Measurements from ENCODE around the gene GPR137B. TPM values are rescaled to one million over a fixed set of nuclear protein-coding genes. Genes with fewer than 3 reads are reported as not detected.

GPR137B gene
- total RNA-seq, 1 experiment from 2014 or later, result 6.5 TPM

DNA sequence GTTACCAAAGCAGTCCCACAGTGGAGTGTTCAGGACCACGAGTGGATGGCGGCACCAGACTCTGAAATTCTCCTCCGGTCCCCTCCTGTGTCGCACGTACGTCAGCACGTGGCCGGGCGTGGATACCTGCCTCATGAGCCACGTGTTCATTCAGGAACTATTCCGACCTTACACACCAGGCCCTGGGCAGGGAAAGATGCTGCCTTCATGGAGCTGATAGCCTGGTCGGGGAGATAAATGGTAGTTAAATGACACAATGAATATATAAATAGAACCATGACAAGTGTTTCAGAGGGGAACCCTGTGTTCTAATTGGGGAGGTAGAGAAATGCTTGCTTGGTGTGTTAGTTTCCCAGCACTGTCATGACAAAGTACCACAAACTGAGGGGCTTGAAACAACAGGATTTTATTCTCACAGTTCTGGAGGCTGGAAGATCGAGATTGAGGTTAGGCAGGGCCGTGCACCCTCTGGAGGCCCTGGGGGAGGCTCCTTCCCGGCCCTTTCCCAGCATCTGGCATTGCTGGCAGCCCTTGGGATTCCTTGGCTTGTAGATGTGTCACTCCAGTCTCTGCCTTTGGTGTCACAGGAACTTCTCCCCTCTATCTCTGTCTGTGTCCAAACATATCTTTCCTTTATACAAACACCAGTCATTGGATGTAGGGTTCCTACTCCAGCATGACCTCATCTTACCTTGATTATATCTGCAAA is 28.9 kb upstream of the GPR137B start:
- DNase-seq (ENCODE audit: extremely low read depth, low read depth), result no peak

DNA sequence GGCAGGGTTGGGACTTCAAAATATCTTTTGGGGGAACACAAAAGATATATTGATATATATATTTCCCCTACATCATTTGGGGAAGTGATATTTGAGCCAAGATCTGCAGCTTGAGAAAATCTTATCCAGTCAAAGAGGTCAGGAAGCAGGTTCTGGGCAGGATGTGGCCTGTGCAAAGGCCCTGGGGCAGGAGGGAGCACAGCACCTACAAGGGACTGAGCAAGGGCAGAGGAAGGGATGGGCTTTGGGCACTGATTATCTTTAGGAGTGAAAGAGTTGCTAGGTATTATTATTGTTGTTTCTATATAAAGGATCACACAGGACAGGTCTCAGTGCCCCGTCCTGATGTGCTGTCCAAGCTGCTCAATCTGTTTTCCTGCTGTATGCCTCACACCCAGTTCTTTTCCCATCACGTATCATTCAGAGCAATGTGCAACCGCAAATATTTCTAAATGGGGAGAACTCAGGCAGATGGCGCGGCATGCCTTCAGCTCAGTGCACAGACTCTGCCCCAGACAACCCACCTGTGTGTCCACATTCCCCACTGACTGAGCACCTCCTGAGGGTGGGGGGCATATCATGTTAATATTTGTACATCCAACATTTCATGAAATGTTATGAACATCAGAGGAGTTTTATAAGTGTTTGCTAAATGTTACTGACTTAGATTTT is 28.1 kb upstream of the GPR137B start:
- no peak for DNase-seq (ENCODE audit: extremely low read depth, low read depth)

DNA sequence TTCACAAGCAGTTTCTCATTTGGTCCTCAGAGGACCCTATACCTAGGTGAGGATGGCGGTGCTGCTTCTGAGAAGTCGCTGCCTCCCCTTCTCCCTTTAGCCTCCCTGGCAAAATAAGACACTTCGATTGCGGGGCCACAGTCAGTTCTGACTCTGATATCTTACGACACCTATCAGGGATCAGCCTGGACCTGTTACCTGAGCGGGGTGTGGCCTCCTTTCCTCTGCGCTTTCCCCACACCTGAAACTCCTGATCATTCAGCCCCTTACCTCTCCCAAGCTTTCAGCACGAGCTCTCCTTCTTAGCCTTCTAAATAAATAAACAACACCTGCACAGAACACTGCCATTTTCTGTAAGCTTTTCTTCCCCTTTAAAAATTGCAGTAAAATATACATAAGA is 24.6 kb upstream of the GPR137B start:
- no peak for DNase-seq (ENCODE audit: extremely low read depth, low read depth)

DNA sequence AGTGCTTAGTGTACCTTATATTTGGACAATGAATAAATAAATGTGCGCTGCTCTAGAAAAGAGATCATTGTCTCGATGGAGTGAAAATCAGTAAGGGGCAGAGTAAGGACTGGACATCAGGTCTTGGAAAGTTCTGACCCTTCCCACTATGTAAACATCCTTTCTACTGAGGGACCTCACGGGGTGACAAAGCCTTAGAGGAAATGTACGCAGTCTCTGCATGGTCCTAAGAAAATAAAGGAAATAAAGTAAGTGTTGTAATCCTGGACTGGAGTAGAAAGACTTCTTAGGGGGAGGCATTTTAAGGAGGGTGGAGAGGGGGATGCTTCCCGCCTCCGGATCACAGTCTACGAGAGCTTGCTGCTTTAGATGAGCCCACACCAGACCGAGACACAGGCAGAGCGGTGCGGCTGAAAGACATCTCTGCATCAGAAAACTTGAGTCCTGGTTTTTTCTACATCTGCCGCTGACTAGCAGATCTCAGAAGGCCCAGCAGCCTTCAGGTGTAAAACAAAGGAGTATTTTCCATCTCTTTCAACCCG is 22.3 kb upstream of the GPR137B start:
- DNase-seq (ENCODE audit: extremely low read depth, low read depth), result no peak

DNA sequence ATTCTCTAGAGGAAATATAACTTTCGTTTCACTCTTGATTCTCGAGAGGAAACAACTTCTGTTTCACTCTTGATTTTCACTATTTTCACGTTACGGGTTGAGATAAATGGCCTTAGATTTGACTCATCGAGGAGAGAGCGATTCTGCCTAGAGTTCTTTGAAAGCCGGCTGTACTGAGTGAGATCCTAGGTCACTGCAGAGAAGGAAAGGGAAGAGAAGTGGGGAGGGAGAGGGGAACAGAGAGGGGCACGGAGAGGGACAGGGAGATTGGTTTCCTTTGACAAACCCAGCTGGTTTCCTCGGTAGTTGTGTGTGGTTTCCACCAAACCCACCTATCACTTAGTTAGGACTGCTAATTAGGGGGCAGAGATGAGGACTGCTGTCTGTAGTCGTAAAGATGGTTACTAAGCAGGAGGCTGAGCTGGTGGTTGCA is 21.6 kb upstream of the GPR137B start:
- no peak for DNase-seq (ENCODE audit: extremely low read depth, low read depth)

DNA sequence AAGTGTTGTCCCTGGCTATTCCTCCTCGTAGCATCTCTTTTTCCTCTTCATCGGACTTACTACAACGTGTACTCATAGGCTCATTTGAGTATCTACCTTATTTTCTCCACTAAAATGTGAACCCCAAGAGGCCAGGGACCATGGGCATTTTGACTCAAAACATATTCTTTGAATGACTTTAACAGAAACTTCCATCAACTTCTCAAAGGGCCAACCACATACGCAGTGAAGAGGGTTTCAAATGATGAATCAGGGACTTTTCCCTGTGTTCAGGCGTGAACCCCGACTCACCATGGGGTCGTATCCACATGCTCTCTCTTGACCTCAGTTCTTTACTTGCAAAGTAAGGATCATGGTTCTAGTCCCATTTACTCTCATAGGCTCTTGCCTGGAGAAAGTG is 20.2 kb upstream of the GPR137B start:
- DNase-seq (ENCODE audit: extremely low read depth, low read depth), result no peak

DNA sequence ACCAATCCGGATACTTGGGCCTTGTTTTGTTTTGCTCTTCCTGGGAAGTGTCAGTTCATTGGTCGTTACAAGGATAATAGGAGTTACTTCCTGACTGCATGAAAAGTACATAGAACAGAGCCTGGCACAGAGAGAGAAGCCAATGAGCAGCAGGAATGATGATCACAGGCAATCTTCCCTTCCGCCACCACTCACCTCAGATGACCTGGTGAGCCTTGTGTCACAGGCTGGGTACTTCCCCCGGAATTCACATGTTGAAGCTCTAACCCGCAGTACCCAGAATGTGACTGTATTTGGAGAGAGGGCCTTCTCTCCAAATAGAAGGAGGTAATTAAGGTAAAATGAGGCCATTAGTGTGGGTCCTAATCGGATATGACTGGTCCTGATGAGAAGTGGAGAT is 18.8 kb upstream of the GPR137B start:
- no peak for DNase-seq (ENCODE audit: extremely low read depth, low read depth)

DNA sequence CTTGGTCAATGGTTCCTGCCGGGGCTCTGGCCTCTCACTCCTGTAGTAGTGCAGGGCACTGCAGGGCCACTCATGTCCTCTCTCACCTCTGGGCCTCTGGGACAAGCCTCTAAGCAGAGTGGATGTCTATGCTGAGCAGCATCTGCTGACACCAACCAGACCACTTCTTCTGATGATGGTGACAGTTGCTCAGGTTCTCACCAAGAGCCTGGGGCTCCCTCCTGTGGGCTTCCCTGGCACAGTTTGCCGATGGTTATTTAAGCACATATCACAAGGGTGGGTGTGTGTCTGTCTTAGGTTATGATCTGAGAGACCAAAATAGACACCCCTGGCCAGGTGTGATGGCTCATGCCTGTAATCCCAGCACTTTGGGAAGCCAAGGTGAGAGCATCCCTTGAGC is 17.4 kb upstream of the GPR137B start:
- DNase-seq (ENCODE audit: extremely low read depth, low read depth), result no peak

DNA sequence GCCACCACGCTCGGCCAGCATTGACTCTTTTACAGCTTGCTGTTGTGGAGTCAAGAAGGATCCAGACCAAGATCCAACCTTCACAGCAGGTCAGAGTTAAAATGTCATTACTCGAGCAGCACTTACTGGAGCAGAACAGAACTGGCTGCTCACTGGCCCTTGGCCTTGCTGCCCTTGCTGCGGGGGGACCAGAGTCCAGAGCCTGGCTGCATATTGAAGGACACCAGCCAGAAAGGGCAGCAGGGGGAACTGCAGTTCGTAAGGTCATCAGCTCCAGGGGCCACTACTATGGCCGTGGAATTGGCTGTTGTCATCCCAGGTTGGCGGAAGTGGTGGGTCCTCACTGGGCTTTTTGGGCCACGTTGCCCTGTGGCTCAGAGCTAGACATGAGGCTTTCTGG is 15.3 kb upstream of the GPR137B start:
- no peak for DNase-seq (ENCODE audit: extremely low read depth, low read depth)

DNA sequence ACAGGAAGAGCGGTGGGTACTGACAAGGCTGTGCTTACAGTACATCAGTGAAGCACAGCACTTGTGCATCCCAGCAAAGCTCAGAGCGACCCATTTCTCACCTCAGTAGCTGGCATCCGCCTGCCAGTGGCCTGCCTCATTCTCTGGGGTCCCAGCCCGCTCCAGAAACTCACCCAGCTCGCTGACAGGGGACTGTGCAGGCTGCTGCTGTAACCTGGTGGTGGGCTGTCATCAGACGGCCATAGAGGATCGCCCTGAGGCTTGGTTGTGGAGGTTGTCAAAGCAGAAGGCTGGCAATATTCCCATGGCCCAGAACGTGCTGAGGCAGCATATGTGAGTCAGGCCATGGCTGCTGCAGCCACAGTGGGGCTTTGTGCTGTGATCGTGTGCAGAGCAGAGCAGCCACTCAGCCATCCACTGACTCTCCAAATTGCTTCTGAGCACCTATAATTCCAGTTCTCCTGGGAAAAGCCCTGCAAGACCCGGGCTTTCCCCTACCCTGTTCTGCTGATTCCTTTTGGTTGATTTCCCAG is 13.6 kb upstream of the GPR137B start:
- no peak for DNase-seq (ENCODE audit: extremely low read depth, low read depth)

DNA sequence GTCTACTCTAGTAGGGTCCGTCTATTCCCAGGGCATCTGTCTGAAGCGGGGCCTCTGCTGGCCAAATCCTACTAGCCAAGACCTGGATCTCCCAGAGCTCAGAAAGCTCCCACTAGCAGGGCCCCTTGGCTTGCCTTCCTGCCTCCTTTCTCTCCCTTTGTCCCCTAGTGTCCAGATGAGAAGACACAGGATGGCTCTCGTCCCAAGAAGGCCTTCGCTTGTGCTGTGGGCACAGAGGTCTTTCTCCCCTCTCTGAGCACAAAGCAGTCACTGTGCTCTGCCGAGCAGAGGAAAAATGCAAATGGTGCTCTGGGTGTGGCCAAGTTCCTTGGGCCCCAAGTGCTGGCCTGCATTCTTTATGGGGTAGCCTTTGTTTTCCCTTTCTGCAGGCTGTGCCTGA is 13.0 kb upstream of the GPR137B start:
- DNase-seq (ENCODE audit: extremely low read depth, low read depth), result no peak

DNA sequence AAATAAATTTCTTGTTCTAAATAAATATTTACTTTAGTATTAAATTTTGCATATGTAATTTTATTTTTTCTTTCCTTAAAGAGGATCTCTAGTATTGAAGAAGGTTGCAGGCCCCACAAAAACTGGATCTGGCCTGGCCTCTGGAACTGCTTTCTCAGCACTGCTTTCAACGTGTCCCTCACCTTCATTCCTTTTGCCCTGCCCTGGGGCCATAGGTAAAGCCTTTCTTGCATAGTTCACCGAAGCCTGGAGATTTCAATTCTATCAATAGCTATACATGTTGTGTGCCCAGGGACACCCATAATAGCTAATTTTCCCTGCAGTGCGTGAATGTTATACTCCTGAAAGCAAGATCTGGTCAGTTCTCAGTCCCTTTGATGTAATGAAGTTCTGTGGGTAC is 12.0 kb upstream of the GPR137B start:
- no peak for DNase-seq (ENCODE audit: extremely low read depth, low read depth)

DNA sequence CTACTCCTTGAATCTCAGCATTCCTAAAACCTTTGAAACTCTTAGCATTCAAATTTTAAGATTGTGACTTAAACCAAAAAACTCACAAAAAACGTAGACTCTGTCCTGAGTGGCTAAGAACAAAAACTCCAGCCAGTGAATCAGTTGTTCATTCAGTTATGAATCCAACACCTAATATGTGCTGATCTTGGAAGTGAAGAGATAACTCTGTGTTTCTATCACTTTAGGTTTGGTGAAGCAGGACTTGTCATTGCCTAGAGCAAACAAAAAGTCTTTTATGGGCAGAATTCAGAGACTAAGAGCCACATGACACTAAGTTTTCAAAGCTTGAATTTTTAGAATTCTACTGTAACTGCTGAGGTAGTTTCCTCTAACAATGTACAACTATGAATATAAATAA is 10.4 kb upstream of the GPR137B start:
- DNase-seq (ENCODE audit: extremely low read depth, low read depth), result no peak

DNA sequence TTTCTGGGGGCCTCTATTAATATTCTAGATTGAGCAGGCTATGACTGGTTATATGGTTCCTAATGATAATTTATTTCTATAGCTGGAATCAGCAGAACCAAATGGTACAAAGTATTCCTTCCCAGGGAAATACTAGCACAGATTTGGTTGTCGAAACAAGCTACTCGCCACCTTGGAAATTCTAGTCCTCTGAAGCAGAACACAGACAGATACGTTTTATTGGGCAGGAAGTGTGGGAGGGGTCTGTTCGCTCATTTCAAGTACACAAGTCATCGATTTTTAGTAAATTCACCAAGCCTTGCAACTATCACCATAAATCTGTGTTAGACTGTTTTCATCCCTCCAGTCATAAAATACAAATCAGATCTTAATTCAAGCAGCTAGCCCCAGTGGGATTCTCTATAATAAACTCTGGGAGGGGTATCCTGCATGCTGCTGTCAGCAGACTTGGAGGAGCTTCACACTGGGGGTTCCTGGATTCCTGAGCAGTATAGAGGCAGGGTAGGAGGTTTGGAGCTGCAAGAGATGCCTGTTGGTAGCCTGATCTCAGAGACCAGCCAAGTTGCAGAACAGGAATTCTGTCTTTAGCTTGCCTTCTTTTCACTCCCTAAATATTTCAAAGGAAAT is 9.8 kb upstream of the GPR137B start:
- DNase-seq (ENCODE audit: extremely low read depth, low read depth), result no peak

DNA sequence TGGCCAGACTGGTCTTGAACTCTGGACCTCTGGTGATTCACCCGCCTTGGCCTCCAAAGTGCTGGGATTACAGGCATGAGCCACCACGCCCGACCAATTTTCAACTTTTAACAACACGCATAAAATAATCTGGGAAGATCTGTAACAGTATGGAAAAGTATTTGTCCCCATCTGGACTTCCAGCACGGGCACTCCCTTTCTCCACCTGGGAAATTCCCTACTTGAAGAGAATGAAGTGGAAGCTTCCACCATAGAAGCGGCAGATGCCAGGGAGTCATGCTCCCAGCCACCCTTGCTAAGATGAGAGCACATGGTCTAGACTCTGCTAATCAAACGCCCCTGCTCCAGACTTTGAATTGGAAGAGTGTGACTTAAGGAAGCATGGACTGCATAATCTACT is 9.0 kb upstream of the GPR137B start:
- DNase-seq (ENCODE audit: extremely low read depth, low read depth), result no peak

DNA sequence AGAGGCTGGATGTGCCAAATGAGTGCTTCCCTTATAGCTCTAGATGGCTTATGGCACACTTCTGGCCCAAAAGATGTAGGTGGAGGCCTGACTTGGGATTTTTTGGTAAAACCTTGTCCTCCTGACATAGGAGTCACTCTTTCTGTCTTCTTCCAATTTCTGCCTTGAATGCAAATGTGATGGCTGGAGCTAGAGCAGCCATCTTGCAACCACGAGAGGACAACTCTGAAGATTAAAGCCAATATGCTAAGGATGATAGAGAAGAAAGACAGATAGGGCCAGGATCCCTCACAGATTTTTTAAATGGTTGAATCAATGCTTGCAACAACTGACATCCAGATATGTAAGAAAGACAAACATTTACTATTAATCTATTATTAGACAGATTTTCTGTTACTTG is 8.5 kb upstream of the GPR137B start:
- DNase-seq (ENCODE audit: extremely low read depth, low read depth), result no peak

DNA sequence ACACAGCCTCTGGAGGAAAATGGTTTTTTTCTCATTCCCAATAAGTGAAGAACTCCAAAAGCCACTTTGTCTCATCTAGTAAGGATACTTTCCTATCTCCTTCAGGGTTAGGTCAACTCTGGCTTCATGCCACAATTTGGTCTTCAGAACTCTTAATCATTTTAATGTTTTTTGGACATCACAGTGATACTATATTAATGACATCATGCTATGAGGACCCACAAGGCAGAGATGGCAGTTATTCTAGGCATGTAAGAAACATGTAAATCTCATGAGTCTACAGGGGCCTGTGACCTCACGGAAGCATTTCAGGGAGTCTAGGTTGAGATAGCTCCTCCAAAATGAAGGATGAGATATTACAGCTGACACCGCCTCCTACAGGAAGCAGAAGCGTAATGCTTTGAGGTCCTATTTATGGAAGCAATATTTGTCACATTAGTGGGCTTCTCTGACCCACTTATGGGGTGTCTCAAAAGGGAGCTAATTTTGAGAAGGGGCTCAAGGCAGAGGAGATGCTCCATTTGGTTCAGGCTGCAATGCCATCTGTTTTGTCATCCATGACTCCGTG is 5.0 kb upstream of the GPR137B start:
- DNase-seq (ENCODE audit: extremely low read depth, low read depth), result no peak

DNA sequence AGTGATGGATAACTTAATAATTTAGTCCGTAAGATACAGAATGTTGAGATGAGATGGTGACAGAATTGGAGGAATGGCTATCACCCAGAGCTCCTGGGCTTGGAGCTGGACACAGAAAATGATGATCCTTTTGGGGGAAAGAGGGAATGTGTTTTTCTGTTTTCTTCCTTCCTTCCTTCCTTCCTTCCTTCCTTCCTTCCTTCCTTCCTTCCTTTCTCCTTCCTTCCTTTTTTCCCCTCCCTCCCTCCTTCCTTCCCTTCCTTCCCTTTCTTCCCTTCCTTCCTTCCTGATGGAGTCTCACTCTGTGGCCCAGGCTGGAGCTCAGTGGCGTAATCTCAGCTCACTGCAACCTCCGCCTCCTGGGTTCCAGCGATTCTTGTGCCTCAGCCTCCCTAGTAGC is 2.8 kb upstream of the GPR137B start:
- no peak for DNase-seq (ENCODE audit: extremely low read depth, low read depth)

DNA sequence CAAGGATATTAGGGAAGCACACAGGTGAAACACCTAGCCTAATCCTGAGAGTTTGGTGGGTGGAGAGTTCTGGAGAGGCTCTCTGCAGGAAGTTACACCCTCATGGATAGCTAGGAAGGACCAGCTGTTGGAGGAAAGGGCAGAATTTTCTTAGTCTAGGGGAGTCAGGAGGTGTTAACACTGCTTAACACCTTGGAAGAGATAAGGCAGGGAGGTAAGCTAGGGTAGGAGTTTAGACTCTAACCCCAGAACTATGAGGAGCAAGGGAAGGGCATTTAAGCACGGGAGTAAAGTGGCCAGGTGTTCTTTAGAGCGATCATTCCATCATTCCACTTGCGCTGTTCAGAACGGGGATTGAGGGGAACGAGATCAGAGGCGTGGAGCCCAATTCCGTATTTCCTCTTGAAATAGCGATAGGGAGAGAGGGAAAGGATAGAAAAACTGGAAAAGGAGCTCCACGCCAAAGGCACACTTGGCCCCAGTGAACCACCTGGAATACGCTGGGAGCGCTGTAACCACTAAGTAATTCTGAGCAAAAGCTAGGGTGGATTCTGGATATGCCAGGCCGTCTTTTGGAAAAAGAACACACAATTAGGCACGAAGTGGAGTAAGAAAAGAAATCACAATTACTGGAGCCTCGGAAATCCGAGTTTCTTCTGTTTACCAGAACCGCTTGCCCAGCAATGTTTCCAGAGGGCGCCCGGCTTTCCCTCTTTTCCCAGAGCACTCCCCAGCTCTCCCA is 1.5 kb upstream of the GPR137B start:
- DNase-seq (ENCODE audit: extremely low read depth, low read depth), result peak; percentile 15

DNA sequence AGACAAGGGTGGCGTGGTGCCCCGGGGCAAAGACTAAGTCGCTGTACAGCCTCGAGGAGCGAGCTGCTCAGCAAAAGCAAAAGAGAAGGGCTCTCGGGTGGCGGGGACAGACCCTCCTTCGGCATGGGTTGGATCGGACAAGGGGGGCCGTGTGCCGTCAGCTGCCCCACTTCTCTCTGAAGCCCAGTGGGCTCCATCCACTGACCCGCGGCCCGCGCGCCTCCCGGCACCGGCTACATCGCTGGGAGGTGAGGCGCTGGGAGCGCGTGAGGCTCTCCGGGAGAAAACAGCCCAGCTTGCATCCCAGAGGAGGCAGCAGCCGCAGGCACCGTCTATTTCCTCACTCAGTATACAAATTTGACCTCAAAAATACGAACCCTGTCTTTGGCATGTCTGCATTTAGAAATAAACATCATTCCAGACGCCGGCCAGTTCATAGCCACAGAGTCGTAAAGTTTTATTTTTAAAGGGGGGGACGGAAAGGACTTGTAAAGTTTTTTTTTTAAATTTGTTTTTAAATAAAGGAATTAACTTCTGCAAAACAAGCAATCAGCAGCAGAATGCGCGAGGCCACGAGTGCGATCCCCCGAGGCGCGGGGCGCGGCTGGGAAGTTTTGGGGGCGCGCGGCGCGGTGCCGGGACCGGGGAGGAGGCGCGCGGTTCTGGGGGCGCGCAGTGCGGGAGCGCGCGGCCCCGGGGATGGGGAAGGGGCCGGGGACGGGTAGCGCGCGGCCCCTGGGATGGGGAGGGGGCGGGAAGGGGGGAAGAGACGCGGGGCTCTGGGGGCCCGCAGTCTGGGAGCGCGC is 689 bp upstream of the GPR137B start:
- peak; percentile 16 for DNase-seq (ENCODE audit: extremely low read depth, low read depth)

All from NCI-H460 (cell line).